ENCODE results near the gene PAPPA.

DNA sequence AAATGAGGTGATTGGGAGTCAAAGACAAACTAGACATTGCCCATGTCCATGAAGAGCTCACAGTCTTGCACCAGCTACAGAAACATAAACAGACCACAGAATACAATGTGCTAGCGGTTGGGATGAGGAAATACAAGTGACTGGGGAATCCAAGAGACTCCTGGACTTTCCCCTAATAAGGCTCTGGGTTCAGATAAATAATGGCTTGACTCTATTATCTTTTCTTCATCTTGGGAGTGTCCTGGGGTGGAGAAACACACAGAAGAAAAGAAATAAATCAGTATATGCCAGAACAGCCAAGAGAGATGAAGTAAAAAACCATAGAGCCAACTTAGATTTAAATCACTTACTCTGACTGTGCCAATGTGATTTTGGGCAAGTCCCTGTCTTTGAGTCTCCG, 227.8 kb downstream of the PAPPA start:
- TF ChIP-seq, protein P1, sequence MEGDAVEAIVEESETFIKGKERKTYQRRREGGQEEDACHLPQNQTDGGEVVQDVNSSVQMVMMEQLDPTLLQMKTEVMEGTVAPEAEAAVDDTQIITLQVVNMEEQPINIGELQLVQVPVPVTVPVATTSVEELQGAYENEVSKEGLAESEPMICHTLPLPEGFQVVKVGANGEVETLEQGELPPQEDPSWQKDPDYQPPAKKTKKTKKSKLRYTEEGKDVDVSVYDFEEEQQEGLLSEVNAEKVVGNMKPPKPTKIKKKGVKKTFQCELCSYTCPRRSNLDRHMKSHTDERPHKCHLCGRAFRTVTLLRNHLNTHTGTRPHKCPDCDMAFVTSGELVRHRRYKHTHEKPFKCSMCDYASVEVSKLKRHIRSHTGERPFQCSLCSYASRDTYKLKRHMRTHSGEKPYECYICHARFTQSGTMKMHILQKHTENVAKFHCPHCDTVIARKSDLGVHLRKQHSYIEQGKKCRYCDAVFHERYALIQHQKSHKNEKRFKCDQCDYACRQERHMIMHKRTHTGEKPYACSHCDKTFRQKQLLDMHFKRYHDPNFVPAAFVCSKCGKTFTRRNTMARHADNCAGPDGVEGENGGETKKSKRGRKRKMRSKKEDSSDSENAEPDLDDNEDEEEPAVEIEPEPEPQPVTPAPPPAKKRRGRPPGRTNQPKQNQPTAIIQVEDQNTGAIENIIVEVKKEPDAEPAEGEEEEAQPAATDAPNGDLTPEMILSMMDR (IDR thresholded peaks at IDR 0.05), result no peak
- TF ChIP-seq ELF4 (CRISPR knock-in tag; IDR thresholded peaks at IDR 0.05; ENCODE audit: low read depth) (no peak), SP1 (CRISPR knock-in tag; conservative IDR thresholded peaks at IDR 0.05) (no peak), SMAD3 (CRISPR knock-in tag; IDR thresholded peaks at IDR 0.05; ENCODE audit: borderline replicate concordance) (no peak), ZNF416 (CRISPR knock-in tag; IDR thresholded peaks at IDR 0.05) (no peak), JUN (CRISPR knock-in tag; IDR thresholded peaks at IDR 0.05) (no peak), NR2C2 (CRISPR knock-in tag; IDR thresholded peaks at IDR 0.05) (no peak), NFYB (CRISPR knock-in tag; conservative IDR thresholded peaks at IDR 0.05; ENCODE audit: low read depth) (no peak)
- TF ChIP-seq, protein P2, sequence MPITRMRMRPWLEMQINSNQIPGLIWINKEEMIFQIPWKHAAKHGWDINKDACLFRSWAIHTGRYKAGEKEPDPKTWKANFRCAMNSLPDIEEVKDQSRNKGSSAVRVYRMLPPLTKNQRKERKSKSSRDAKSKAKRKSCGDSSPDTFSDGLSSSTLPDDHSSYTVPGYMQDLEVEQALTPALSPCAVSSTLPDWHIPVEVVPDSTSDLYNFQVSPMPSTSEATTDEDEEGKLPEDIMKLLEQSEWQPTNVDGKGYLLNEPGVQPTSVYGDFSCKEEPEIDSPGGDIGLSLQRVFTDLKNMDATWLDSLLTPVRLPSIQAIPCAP (CRISPR knock-in tag; IDR thresholded peaks at IDR 0.05), result no peak
- TF ChIP-seq, protein P3, sequence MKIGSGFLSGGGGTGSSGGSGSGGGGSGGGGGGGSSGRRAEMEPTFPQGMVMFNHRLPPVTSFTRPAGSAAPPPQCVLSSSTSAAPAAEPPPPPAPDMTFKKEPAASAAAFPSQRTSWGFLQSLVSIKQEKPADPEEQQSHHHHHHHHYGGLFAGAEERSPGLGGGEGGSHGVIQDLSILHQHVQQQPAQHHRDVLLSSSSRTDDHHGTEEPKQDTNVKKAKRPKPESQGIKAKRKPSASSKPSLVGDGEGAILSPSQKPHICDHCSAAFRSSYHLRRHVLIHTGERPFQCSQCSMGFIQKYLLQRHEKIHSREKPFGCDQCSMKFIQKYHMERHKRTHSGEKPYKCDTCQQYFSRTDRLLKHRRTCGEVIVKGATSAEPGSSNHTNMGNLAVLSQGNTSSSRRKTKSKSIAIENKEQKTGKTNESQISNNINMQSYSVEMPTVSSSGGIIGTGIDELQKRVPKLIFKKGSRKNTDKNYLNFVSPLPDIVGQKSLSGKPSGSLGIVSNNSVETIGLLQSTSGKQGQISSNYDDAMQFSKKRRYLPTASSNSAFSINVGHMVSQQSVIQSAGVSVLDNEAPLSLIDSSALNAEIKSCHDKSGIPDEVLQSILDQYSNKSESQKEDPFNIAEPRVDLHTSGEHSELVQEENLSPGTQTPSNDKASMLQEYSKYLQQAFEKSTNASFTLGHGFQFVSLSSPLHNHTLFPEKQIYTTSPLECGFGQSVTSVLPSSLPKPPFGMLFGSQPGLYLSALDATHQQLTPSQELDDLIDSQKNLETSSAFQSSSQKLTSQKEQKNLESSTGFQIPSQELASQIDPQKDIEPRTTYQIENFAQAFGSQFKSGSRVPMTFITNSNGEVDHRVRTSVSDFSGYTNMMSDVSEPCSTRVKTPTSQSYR (CRISPR knock-in tag; IDR thresholded peaks at IDR 0.05), result no peak
- TF ChIP-seq, protein P4, sequence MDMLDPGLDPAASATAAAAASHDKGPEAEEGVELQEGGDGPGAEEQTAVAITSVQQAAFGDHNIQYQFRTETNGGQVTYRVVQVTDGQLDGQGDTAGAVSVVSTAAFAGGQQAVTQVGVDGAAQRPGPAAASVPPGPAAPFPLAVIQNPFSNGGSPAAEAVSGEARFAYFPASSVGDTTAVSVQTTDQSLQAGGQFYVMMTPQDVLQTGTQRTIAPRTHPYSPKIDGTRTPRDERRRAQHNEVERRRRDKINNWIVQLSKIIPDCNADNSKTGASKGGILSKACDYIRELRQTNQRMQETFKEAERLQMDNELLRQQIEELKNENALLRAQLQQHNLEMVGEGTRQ (CRISPR knock-in tag; IDR thresholded peaks at IDR 0.05), result no peak
- TF ChIP-seq, protein P5, sequence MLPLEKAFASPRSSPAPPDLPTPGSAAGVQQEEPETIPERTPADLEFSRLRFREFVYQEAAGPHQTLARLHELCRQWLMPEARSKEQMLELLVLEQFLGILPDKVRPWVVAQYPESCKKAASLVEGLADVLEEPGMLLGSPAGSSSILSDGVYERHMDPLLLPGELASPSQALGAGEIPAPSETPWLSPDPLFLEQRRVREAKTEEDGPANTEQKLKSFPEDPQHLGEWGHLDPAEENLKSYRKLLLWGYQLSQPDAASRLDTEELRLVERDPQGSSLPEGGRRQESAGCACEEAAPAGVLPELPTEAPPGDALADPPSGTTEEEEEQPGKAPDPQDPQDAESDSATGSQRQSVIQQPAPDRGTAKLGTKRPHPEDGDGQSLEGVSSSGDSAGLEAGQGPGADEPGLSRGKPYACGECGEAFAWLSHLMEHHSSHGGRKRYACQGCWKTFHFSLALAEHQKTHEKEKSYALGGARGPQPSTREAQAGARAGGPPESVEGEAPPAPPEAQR (CRISPR knock-in tag; IDR thresholded peaks at IDR 0.05), result no peak
- TF ChIP-seq, protein P6, sequence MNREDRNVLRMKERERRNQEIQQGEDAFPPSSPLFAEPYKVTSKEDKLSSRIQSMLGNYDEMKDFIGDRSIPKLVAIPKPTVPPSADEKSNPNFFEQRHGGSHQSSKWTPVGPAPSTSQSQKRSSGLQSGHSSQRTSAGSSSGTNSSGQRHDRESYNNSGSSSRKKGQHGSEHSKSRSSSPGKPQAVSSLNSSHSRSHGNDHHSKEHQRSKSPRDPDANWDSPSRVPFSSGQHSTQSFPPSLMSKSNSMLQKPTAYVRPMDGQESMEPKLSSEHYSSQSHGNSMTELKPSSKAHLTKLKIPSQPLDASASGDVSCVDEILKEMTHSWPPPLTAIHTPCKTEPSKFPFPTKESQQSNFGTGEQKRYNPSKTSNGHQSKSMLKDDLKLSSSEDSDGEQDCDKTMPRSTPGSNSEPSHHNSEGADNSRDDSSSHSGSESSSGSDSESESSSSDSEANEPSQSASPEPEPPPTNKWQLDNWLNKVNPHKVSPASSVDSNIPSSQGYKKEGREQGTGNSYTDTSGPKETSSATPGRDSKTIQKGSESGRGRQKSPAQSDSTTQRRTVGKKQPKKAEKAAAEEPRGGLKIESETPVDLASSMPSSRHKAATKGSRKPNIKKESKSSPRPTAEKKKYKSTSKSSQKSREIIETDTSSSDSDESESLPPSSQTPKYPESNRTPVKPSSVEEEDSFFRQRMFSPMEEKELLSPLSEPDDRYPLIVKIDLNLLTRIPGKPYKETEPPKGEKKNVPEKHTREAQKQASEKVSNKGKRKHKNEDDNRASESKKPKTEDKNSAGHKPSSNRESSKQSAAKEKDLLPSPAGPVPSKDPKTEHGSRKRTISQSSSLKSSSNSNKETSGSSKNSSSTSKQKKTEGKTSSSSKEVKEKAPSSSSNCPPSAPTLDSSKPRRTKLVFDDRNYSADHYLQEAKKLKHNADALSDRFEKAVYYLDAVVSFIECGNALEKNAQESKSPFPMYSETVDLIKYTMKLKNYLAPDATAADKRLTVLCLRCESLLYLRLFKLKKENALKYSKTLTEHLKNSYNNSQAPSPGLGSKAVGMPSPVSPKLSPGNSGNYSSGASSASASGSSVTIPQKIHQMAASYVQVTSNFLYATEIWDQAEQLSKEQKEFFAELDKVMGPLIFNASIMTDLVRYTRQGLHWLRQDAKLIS (CRISPR knock-in tag; IDR thresholded peaks at IDR 0.05; ENCODE audit: borderline replicate concordance), result no peak

All from WTC11 (cell line).